ENCODE measurements around the gene PRKAR2B. TPM values are rescaled to one million over a fixed set of nuclear protein-coding genes. Genes with fewer than 3 reads are reported as not detected.

Gene PRKAR2B
- total and polyA plus RNA-seq, 2 experiments from 2014 or later = 42.3 to 70.4 TPM

DNA sequence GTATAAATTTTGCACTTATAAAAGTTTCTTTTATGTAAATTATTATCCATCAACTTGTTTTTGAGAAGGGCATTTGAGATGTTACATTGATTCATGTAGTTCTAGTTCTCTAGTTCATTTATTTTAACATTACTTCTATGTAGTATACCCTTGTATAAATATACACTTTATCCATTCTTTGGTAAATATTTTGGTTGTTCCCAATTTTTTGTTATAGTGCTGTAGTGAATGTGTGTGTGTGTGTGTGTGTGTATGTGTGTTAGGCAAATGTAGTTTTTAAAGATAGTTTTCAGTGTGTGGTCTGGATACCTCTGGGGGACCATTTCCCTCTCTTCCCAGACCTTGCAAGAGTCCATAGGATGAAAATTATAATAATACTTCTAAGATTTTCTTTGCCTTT is 15.0 kb downstream of the PRKAR2B start:
- TF ChIP-seq, protein P1, sequence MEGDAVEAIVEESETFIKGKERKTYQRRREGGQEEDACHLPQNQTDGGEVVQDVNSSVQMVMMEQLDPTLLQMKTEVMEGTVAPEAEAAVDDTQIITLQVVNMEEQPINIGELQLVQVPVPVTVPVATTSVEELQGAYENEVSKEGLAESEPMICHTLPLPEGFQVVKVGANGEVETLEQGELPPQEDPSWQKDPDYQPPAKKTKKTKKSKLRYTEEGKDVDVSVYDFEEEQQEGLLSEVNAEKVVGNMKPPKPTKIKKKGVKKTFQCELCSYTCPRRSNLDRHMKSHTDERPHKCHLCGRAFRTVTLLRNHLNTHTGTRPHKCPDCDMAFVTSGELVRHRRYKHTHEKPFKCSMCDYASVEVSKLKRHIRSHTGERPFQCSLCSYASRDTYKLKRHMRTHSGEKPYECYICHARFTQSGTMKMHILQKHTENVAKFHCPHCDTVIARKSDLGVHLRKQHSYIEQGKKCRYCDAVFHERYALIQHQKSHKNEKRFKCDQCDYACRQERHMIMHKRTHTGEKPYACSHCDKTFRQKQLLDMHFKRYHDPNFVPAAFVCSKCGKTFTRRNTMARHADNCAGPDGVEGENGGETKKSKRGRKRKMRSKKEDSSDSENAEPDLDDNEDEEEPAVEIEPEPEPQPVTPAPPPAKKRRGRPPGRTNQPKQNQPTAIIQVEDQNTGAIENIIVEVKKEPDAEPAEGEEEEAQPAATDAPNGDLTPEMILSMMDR (IDR thresholded peaks at IDR 0.05; ENCODE audit: low read depth, low read length) = no peak
- no peaks in the 10 kb centered on the region for H3K9me3 ChIP-seq (ENCODE audit: low read depth)
- no peak overlapping the region for H3K27ac ChIP-seq

DNA sequence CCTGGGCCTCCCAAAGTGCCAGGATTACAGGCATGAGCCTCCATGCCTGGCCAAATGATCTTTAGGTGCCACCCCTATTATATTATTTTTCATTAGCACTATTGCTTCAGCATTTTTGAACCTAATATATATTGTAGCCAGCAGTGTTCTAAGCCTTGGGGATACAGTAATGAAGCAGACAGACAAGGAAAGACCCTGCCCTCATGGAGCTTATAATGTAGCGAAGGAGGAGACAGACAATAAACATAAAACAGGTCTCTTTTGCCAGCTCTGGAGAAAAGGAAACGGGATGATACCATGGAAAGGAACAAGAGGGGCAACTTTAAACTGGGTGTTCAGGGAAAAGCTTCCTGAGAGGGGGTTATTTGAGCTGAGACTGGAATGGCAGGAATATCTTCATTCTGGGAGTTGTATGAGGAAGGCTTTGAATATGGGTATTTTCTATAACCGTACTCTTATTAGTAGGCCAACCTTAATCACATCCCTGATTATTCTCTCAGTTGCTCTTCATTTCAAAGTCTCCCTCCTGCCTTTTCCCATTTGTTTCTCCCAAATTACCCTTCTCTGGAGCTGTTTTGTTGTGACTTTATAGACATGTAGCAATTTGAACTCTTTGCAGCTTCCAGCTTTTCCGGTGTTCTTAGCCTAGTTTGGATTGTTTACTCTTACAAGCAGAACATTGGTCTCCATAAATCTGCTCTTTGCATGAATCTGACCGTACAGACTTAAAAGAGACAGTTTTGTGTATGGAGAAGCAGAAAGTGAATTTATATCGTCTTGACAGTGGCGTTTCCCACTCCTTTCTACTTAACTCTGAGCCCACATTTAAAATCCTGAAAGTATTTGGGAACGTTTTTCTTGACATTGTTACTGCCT is 19.0 kb downstream of the PRKAR2B start:
- TF ChIP-seq, protein P1 (IDR thresholded peaks at IDR 0.05; ENCODE audit: low read depth, low read length) = no peak
- no peaks in the 10 kb centered on the region for H3K9me3 ChIP-seq (ENCODE audit: low read depth)

More for the DNA sequence above, 15.0 kb downstream of the PRKAR2B start:
- Histone ChIP-seq H3K27me3 (no peaks in the 10 kb centered on the region), H3K4me1 (ENCODE audit: low read depth) (no peaks in the 10 kb centered on the region), H3K36me3 (no peaks in the 10 kb centered on the region), H3K4me3 (no peak overlapping the region)
- DNase-seq (ENCODE audit: low read depth in 1 of 2, low spot score in 1 of 2) = no peak

DNA sequence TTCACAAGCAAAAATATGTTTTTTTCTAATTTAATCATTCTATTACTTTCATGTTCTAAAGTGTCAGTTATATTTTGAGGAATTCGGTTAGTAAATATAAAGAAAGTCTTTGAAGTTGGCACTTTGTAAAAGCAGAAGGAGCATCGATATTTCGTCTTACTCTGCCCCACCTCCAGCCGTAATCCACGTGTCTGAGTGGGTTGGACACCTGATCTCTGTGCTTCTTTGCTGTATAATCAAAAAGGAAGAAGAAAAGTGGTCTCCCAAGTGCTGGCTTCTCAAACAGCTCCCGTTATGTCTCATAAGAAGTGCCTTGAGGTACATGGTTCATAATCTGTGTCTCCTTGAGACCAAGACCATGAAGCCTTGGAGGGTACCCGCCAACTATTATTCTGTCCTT is 19.8 kb downstream of the PRKAR2B start:
- Histone ChIP-seq H3K36me3 (no peaks in the 10 kb centered on the region), H3K4me3 (no peak overlapping the region), H3K27me3 (no peaks in the 10 kb centered on the region), H3K9me3 (ENCODE audit: low read depth) (no peaks in the 10 kb centered on the region), H3K27ac (no peak overlapping the region), H3K4me1 (ENCODE audit: low read depth) (peaks cover 5% of the 10 kb centered on the region)
- DNase-seq (ENCODE audit: low read depth in 1 of 2, low spot score in 1 of 2) = no peak
- TF ChIP-seq, protein P1 (IDR thresholded peaks at IDR 0.05; ENCODE audit: low read depth, low read length) = no peak

More for the DNA sequence above, 19.0 kb downstream of the PRKAR2B start:
- peaks cover 5% of the 10 kb centered on the region for H3K4me1 ChIP-seq (ENCODE audit: low read depth)
- H3K4me3 ChIP-seq = no peak overlapping the region
- no peak overlapping the region for H3K27ac ChIP-seq
- no peaks in the 10 kb centered on the region for H3K36me3 ChIP-seq
- DNase-seq (ENCODE audit: low read depth in 1 of 2, low spot score in 1 of 2) = no peak
- H3K27me3 ChIP-seq = no peaks in the 10 kb centered on the region

DNA sequence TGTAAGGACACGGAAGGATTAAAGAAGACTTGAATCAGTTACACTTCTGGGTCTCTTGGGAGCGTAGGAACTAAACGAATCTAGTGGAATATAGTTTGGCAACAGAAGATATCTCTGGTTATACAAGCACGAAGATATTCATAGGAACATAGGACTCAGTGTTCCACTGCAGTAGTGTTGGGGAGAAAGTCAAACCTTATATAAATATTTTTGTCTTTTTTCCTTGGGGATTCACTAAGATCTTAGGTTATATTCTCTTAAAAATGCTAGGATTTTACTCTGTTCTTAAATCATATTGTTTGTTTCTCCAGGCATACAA is 21.4 kb downstream of the PRKAR2B start:
- Histone ChIP-seq H3K27ac (no peak overlapping the region), H3K4me1 (ENCODE audit: low read depth) (peaks cover 10% of the 10 kb centered on the region), H3K36me3 (no peaks in the 10 kb centered on the region), H3K4me3 (no peak overlapping the region), H3K27me3 (no peaks in the 10 kb centered on the region), H3K9me3 (ENCODE audit: low read depth) (no peaks in the 10 kb centered on the region)
- DNase-seq (ENCODE audit: low read depth in 1 of 2, low spot score in 1 of 2) = no peak
- TF ChIP-seq, protein P1 (IDR thresholded peaks at IDR 0.05; ENCODE audit: low read depth, low read length) = no peak

DNA sequence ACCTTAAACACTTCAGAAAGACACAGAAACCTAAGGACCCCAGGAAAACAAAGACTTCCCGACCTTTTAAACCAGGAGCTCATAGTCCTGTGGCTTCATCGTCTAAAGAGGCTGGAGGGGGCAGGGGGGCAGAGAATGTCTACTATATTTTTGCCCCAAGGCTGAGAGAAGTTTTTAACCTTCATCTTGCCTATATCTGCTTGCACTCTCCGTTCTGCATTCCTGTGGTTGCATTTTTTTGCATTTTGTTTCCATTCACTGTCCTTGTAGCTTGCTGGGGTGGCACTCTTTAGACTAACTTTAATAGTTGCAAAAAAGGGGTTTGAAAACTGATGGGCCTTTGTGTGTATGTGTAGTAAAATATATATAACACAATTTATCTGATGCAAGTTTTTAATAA is 23.7 kb downstream of the PRKAR2B start:
- TF ChIP-seq, protein P1 (IDR thresholded peaks at IDR 0.05; ENCODE audit: low read depth, low read length) = no peak
- H3K36me3 ChIP-seq = no peaks in the 10 kb centered on the region
- no peak overlapping the region for H3K4me3 ChIP-seq
- peak in 1 of 2 donors; percentile 22 for DNase-seq (ENCODE audit: low read depth in 1 of 2, low spot score in 1 of 2)
- no peak overlapping the region for H3K27ac ChIP-seq
- no peaks in the 10 kb centered on the region for H3K9me3 ChIP-seq (ENCODE audit: low read depth)
- H3K27me3 ChIP-seq = no peaks in the 10 kb centered on the region
- peaks cover 10% of the 10 kb centered on the region for H3K4me1 ChIP-seq (ENCODE audit: low read depth)
